DND-41 (cell line): ENCODE measurements around the gene UBE2Q2.

Source experiments
- EZH2 ChIP-seq: IDR thresholded peaks from 3 replicates; pipeline ENCODE4 v1.6.1; 2012; ENCODE audit warnings: borderline replicate concordance, low read depth, mild to moderate bottlenecking, moderate library complexity, low read length, inconsistent platforms; ENCODE audit not compliant: severe bottlenecking
- TF ChIP-seq, protein P1 (sequence below): IDR thresholded peaks from 2 replicates; pipeline ENCODE4 v1.5.1; 2012; ENCODE audit warnings: borderline replicate concordance, low read length, moderate library complexity, mild to moderate bottlenecking; ENCODE audit not compliant: poor library complexity, severe bottlenecking; ENCODE audit errors: extremely low read depth

GRCh38 chr15:75828429-75828828 is 14.8 kb upstream of the UBE2Q2 start:
- TF ChIP-seq, protein P1, sequence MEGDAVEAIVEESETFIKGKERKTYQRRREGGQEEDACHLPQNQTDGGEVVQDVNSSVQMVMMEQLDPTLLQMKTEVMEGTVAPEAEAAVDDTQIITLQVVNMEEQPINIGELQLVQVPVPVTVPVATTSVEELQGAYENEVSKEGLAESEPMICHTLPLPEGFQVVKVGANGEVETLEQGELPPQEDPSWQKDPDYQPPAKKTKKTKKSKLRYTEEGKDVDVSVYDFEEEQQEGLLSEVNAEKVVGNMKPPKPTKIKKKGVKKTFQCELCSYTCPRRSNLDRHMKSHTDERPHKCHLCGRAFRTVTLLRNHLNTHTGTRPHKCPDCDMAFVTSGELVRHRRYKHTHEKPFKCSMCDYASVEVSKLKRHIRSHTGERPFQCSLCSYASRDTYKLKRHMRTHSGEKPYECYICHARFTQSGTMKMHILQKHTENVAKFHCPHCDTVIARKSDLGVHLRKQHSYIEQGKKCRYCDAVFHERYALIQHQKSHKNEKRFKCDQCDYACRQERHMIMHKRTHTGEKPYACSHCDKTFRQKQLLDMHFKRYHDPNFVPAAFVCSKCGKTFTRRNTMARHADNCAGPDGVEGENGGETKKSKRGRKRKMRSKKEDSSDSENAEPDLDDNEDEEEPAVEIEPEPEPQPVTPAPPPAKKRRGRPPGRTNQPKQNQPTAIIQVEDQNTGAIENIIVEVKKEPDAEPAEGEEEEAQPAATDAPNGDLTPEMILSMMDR, result no peak
- TF ChIP-seq EZH2, result no peak
